ENCODE data around the gene NPAS3.

DNA sequence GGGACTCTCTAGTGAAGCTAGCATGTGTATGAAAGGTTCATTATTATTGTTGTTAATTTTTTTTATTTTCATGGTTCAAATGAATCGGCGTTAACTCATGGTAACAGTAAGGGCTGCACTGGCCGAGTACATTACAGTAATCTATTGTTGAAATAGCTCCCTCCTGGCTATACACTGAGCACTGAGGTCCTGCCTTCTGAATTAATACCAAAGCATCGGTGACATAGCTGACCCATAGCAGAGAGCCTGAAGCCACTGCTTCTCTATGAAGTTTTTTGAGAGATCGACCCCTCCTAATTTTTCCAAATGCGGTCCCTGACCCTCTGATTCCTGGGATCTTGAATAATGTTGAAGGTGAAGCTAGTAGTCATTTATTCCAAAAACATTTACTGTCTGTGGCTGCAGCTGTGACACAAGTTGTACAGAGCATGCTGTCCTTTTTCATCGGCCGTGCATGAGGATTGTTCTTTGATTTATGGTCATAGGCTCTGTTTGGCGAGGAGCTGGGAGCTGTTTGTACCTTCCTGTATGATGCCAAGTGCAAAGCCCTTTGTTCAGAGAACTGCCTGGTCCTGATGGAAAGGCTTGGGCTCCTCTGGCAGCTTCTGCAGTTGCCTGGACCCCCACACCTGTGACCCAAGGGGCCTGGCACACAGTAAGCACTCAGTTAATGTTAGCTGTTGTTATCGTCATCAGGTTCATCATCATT lies 525.7 kb downstream of the NPAS3 start:
- TF ChIP-seq, protein P1, sequence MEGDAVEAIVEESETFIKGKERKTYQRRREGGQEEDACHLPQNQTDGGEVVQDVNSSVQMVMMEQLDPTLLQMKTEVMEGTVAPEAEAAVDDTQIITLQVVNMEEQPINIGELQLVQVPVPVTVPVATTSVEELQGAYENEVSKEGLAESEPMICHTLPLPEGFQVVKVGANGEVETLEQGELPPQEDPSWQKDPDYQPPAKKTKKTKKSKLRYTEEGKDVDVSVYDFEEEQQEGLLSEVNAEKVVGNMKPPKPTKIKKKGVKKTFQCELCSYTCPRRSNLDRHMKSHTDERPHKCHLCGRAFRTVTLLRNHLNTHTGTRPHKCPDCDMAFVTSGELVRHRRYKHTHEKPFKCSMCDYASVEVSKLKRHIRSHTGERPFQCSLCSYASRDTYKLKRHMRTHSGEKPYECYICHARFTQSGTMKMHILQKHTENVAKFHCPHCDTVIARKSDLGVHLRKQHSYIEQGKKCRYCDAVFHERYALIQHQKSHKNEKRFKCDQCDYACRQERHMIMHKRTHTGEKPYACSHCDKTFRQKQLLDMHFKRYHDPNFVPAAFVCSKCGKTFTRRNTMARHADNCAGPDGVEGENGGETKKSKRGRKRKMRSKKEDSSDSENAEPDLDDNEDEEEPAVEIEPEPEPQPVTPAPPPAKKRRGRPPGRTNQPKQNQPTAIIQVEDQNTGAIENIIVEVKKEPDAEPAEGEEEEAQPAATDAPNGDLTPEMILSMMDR (IDR thresholded peaks at IDR 0.05) = no peak
- TF ChIP-seq POLR2AphosphoS5 (IDR thresholded peaks at IDR 0.05) = no peak
- TF ChIP-seq POLR2A (IDR thresholded peaks at IDR 0.05) = no peak

Data from breast epithelium (tissue), 3 donors.